WI38 (cell line): ENCODE data around the gene PTPRZ1.

Experiments
- H3K4me3 ChIP-seq: 2 replicates; pipeline ENCODE4 v1.5.1; 2011; ENCODE audit warnings: low read depth, mild to moderate bottlenecking, control low read depth, low read length
- TF ChIP-seq, protein P1 (sequence below): IDR thresholded peaks from 2 replicates; pipeline ENCODE4 v1.5.1; 2012; ENCODE audit warnings: low read depth, mild to moderate bottlenecking, control low read depth, low read length

PTPRZ1 gene

DNA sequence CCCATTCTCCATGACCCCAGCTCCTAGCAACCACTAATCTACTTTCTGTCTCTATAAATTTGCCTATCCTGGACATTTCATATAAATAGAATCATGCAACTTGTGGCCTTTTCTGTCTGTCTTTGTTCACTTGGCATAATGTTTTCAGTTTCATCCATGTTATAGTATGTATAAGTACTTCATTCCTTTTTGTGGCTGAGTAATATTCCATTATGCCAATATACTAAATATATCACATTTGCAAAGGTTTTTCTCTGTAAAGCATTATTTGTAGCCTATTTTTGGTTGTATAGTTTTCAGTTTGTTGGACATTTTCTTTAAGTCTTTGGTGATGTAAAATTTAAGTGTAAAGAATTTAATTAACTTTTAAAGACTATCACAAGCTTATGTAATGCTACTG is 2.2 kb downstream of the PTPRZ1 start:
- TF ChIP-seq, protein P1, sequence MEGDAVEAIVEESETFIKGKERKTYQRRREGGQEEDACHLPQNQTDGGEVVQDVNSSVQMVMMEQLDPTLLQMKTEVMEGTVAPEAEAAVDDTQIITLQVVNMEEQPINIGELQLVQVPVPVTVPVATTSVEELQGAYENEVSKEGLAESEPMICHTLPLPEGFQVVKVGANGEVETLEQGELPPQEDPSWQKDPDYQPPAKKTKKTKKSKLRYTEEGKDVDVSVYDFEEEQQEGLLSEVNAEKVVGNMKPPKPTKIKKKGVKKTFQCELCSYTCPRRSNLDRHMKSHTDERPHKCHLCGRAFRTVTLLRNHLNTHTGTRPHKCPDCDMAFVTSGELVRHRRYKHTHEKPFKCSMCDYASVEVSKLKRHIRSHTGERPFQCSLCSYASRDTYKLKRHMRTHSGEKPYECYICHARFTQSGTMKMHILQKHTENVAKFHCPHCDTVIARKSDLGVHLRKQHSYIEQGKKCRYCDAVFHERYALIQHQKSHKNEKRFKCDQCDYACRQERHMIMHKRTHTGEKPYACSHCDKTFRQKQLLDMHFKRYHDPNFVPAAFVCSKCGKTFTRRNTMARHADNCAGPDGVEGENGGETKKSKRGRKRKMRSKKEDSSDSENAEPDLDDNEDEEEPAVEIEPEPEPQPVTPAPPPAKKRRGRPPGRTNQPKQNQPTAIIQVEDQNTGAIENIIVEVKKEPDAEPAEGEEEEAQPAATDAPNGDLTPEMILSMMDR = no peak
- H3K4me3 ChIP-seq = no peak overlapping the region

DNA sequence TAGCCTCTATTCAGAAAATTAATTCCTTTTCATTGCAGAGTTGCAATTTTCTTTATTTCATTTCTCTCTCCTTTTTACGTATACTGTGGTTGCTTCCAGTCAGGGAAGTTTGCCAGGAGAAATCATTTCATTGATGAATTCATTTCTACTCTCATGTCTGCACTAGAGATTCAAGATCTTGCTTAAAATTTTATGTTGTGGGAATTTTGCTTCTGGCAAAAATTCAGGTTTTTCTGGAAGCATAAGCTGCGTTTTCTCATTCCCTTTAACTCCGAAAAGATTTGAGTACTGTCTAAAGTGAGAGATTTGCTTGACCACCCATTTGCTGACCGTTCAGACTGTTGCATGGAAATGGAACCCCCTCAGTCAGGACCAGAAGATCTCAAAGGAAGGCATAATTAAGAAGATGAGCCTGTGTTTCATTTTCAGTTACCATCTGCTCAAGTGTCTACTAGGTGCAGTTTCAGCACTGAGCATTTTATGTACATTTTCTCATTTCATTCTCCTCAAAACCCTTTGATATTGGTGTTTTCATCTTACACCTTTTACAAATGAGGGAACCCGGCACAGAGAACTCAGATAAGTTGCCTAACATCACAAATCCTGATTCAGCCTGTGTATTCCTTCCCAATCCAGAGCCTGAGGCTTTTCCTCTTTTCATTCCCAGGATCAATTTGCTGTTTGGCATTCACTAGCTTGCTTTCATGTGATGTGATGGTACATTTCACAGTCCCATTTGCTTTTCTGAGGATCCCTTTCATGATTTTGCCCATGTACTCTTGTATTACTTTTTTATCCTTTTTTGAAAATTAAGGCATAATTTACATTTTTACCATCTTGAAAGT is 3.9 kb downstream of the PTPRZ1 start:
- TF ChIP-seq, protein P1 = no peak

DNA sequence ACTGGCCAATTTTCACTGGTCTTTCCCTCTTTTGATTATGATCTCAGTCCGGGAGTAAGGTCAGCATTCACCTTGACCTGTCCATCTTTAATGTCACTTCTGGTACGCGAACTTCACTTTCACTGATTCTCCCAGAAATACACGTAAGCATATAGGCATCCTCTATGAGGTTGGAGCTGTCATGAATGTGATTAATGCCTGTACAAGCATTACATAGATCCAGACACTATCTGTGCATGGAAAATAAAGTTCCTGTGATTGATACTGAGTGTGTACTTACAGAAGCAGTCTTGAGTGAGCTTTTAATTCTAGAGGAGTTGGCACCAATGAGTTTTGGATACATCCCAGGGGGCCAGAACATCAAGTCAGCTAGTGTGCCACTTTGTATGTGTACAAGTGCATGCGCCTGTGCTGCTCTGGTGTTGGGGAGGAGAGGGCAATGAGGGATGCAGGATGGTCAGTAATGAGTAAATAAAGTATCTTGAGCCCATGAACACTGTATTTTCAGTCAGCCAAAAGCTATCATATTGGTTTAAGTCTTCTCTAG is 6.0 kb downstream of the PTPRZ1 start:
- TF ChIP-seq, protein P1 = no peak
- H3K4me3 ChIP-seq = no peak overlapping the region

More for the DNA sequence above, 3.9 kb downstream of the PTPRZ1 start:
- no peak overlapping the region for H3K4me3 ChIP-seq

DNA sequence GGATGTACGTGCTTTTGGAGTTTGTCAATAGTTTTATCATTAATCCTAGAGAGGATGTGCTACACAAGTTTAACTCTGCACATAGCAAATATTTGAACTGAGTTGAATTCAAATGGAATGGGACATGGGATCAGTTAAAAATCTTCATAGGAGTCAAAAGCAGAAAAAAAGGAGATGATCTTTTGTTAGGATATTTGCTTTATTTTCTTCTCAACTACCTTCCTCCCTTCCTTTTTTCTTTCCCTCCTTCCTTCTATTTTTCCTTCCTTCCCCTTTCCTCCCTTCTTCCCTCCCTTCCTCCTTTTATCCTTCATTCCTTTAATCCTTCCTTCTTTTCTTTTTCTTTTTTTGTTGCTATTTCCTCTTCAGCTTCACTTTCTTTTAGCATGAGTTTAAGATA is 6.6 kb downstream of the PTPRZ1 start:
- TF ChIP-seq, protein P1 = no peak
- H3K4me3 ChIP-seq = no peak overlapping the region

DNA sequence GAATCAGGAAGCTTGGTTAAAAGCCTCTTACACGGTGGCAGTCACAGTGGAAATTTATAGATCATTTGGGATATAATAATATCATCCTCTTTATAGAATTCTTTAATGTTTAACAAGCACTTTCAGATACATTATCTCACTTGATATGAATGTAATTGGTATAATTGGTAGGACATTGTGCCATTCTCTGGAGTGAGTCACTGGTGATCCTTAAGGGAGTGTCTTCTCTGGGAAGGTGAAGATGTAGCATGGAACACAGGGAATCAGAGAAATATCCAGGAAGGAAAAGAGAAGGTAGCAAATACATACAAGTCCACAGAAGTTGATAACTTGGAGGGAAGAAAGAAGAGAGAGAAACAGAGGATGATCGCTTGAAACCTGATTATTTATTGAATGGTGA is 9.8 kb downstream of the PTPRZ1 start:
- TF ChIP-seq, protein P1 = no peak
- H3K4me3 ChIP-seq = no peak overlapping the region

DNA sequence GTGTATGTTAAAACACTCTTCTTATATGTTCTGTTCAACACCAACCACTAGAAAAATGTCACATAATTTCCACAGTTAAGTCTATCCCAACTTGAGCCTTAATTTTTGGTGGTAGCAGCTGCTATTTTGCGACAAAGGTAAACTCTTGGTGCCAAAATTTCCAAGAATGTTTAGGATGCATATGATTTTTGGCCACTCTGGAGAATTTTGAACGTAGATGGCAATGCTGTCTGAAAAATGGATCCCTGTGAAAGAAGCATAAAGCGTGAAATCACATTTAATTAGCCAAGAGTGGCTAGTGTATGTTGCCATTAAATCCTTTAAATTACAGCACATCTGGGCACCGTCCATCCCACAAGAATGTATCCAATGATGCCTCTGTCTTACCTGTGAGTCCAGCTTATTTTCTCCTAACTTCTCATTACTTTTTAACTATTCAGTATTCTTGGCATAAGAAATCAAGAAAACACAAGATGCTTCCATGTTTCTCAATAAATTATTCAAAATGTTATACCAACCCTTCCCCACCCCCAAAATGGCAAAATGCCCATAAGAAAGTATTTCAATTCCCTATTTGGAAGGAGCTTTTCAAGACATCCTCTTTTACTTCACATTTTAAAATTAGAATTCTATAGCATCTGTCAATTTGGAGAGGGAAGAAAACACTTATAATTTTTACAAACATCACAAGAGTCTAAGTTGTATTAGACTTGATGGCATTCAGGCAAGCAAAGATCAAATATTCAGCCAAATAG is 12.4 kb downstream of the PTPRZ1 start:
- TF ChIP-seq, protein P1 = no peak

DNA sequence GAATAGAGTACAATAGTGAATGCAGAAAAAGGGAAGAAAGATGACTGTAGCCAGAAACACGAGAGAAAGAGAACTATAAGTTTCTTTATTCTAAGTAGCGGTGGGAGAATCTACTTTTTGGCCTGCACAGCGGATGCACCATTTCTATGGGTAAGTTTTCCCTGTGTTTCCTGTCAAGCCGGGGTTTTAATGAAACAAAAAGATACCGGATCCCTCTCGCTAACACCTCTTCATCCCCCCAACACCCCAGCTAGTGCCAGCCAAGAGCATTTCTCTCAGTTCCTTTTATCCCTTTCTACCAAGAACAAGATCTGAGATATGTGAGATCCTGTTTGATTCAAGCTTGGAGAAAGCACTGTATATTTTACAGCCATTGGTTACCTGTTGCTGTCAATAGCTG is 14.7 kb downstream of the PTPRZ1 start:
- TF ChIP-seq, protein P1 = no peak
- H3K4me3 ChIP-seq = no peak overlapping the region

More for the DNA sequence above, 12.4 kb downstream of the PTPRZ1 start:
- H3K4me3 ChIP-seq = no peak overlapping the region
